BJ (cell line): ENCODE results near the gene SYNE2. TPM values are rescaled to one million over a fixed set of nuclear protein-coding genes. Genes with fewer than 3 reads are reported as not detected.

Experiments used
- CTCF ChIA-PET: fragments of 350-600 bp; formaldehyde crosslinking; extraction: SDS; loops from one replicate; lab custom pipeline; 2021; ENCODE audit warnings: antibody characterized with exemption, inconsistent platforms; lab: Yijun Ruan, JAX
- POLR2A ChIA-PET: fragments of 300-600 bp; sonication (Branson Sonifier 250); formaldehyde crosslinking; extraction: SDS; loops from one replicate; lab custom pipeline; 2021; ENCODE audit warnings: antibody characterized with exemption; lab: Charles Lee
- DNase-seq: peaks from one replicate; pipeline ENCODE4 v3.0.0-alpha.2; 2011; ENCODE audit warnings: low read depth
- H3K27me3 ChIP-seq: 2 replicates; pipeline ENCODE4 v1.6.0; 2011; ENCODE audit warnings: low read length; ENCODE audit not compliant: control insufficient read depth, insufficient read depth
- H3K36me3 ChIP-seq: 2 replicates; pipeline ENCODE4 v1.5.1; 2011; ENCODE audit warnings: low read length; ENCODE audit not compliant: control insufficient read depth, insufficient read depth
- H3K4me3 ChIP-seq: 2 replicates; pipeline ENCODE4 v1.5.1; 2011; ENCODE audit warnings: low read depth, mild to moderate bottlenecking, control low read depth, low read length
- polyA plus RNA-seq: library from polyadenylated mRNA; depleted of rRNA; stranded (reverse); fragments of >200 nt; gene quantifications from 2 replicates; pipeline ENCODE4 v1.2.3, GENCODE V29; 2011
- TF ChIP-seq, protein P1 (sequence below): IDR thresholded peaks from 2 replicates; pipeline ENCODE4 v1.5.1; 2011; ENCODE audit warnings: low read depth, mild to moderate bottlenecking, control low read depth, inconsistent platforms, low read length, moderate library complexity; ENCODE audit not compliant: insufficient read depth

Gene SYNE2
- polyA plus RNA-seq, 1 experiment: 5.2 TPM

DNA sequence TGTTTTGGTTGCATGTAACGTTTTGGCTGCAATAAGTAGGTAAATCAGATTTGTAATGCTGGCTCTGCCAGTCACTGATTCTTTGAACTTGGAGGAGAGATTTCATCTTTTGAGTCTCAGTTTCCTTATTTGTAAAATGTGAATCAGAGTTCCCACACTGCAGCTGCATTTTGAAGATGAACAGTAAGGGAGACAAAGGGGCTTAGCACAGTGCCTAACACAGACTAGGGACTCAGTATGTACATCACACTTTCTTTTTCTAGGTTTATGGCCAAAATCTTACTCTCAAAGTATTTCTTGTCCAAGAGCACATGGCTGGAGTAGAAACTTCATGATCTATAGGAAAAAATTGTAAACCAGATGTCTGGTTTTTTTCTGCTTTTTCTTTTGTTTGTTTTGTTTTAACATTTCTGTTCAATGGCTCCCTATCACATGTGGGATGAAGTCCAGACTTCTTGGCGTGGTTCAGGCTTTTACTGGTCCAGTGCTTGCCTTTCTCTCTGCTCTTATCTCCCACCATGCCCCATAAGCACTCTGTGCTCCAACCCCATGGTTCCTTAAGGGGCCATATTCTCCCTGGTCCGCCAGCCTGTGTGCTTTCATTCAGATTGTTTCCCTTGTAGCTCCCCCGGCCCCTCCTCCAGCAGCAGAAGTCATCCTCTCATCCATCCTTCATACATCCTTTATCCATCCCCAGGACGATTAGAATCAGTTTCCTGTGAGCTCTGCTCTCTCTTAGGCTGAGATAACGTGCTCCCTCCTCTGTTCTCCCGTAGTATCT is 58.0 kb downstream of the SYNE2 start:
- TF ChIP-seq, protein P1, sequence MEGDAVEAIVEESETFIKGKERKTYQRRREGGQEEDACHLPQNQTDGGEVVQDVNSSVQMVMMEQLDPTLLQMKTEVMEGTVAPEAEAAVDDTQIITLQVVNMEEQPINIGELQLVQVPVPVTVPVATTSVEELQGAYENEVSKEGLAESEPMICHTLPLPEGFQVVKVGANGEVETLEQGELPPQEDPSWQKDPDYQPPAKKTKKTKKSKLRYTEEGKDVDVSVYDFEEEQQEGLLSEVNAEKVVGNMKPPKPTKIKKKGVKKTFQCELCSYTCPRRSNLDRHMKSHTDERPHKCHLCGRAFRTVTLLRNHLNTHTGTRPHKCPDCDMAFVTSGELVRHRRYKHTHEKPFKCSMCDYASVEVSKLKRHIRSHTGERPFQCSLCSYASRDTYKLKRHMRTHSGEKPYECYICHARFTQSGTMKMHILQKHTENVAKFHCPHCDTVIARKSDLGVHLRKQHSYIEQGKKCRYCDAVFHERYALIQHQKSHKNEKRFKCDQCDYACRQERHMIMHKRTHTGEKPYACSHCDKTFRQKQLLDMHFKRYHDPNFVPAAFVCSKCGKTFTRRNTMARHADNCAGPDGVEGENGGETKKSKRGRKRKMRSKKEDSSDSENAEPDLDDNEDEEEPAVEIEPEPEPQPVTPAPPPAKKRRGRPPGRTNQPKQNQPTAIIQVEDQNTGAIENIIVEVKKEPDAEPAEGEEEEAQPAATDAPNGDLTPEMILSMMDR: no peak
- Histone ChIP-seq H3K36me3 (no peaks in the 10 kb centered on the region), H3K27me3 (no peaks in the 10 kb centered on the region), H3K4me3 (no peak overlapping the region)
- POLR2A ChIA-PET: no interaction called here
- no peak for DNase-seq
- CTCF ChIA-PET: interaction anchor here (1.2 to 1.4 kb wide), 2 partner anchors 8 to 22 kb away, joined by 5 to 6 read pairs; no protein-coding TSS in a partner anchor

DNA sequence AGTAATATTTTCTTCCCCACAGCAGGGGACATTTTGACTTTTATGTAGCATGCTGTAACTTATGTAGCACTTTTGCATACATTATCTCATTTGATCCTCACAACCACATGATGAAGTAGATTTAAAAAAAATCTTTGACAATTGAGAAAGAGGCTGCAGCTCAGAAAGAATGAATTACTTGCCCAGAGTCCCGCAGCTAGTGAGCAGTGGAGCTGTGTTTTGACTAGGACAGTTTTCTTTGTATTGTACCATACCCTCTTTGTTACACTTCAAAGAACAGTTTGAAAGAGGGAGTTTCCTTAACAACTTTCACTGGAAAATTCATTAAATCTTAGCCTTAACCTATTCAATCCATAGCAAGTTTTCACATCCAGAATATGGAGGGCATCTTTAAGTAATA is 58.6 kb downstream of the SYNE2 start:
- no peaks in the 10 kb centered on the region for H3K36me3 ChIP-seq
- no peak for DNase-seq
- no peaks in the 10 kb centered on the region for H3K27me3 ChIP-seq
- no peak overlapping the region for H3K4me3 ChIP-seq
- POLR2A ChIA-PET: no interaction called here
- CTCF ChIA-PET: interaction anchor here (1.2 to 1.4 kb wide), 2 partner anchors 9 to 21 kb away, joined by 5 to 6 read pairs; no protein-coding TSS in a partner anchor
- TF ChIP-seq, protein P1: no peak

DNA sequence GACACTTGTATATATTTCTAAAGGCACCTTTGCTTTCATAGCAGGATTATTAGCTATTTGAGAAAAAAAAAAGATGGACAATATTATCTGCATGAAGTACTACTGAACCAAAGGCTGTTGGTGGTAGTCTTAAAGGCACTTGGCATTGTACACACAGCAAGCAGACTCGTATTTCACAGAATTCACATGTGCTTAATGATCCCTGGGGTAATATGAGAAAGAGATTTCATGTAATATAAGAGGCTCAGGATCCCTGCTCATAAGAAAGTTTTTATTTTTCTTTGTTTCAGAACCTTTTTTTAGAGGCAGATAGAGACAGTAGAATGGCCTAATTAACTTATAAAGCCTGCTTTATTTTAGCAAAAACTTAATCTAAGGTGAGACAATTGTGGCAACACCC is 59.5 kb downstream of the SYNE2 start:
- DNase-seq: no peak
- no peak overlapping the region for H3K4me3 ChIP-seq
- no peaks in the 10 kb centered on the region for H3K27me3 ChIP-seq
- TF ChIP-seq, protein P1: no peak
- ChIA-PET POLR2A (no interaction called here), CTCF (interaction anchor here (1.2 to 1.4 kb wide), 2 partner anchors 10 to 21 kb away, joined by 5 to 6 read pairs; no protein-coding TSS in a partner anchor)
- no peaks in the 10 kb centered on the region for H3K36me3 ChIP-seq

DNA sequence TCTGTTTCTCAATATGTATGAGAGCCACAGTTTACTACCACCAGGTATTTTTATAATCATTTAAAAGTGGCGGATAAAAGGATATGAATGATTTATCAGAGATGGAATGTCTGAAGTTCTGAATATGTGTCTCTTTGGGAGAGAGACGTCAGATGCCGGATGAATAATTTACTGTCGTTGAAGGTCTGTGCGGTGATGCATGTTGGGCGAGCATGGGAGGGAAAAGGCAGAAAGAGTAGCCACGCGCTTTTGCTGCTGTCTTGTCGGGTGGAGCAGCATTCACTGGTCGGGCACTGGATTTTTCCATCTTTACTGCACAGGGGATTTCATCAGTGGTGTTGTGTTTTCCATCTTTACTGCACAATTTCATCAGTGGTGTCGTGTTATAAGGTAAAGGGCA is 65.6 kb downstream of the SYNE2 start:
- DNase-seq: no peak
- TF ChIP-seq, protein P1: no peak
- POLR2A ChIA-PET: no interaction called here
- CTCF ChIA-PET: no interaction called here
- no peaks in the 10 kb centered on the region for H3K36me3 ChIP-seq
- H3K4me3 ChIP-seq: no peak overlapping the region
- no peaks in the 10 kb centered on the region for H3K27me3 ChIP-seq

DNA sequence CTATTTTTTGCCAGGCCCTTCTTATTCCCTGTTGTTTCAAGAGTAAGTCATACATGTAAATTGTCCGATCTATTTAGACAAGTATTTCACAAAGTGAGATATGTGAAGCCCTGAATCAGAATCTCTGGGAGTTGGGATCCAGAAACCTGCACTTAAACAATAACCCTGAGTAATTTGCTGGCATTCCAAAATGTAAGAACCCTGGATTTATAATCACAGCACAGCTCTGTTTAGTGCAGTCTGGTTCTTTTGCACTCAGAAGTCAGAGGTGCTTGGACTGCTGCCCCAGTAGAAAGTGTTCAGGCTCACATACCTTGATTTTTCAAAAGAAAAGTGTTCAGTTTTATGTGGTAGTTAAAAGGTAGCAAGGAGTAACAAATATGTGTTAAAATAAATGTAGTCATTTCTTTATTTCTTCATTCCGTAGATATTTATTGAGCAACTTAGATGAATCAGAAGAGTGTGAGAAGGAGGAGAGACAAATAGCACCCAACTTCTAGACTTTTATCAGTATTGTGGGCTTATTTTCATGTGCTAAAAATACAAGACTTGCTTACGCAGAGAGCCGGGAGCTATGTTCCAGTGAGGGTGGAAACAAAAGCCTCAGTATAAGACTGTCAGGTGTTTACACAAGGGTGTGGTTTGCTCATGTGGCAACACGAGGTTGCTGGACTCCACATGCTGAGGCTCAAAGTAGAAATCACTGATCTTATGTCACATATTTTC is 70.1 kb downstream of the SYNE2 start:
- no peaks in the 10 kb centered on the region for H3K36me3 ChIP-seq
- POLR2A ChIA-PET: no interaction called here
- H3K27me3 ChIP-seq: no peaks in the 10 kb centered on the region
- no peak for DNase-seq
- CTCF ChIA-PET: interaction anchor here (0.6 to 0.9 kb wide), 2 partner anchors 17 to 166 kb away, joined by 3 read pairs; no protein-coding TSS in a partner anchor
- TF ChIP-seq, protein P1: no peak
- H3K4me3 ChIP-seq: no peak overlapping the region
